GM18873 (cell line): ENCODE measurements around the gene MTRF1.

Experiments used
- ATAC-seq: cut with Tn5 transposase; IDR thresholded peaks from one replicate; pipeline ENCODE4 v1.9.1; 2021; ENCODE audit warnings: mild to moderate bottlenecking, moderate library complexity, moderate number of reproducible peaks; ENCODE audit not compliant: unreplicated experiment, low FRiP score

The MTRF1 gene, protein sequence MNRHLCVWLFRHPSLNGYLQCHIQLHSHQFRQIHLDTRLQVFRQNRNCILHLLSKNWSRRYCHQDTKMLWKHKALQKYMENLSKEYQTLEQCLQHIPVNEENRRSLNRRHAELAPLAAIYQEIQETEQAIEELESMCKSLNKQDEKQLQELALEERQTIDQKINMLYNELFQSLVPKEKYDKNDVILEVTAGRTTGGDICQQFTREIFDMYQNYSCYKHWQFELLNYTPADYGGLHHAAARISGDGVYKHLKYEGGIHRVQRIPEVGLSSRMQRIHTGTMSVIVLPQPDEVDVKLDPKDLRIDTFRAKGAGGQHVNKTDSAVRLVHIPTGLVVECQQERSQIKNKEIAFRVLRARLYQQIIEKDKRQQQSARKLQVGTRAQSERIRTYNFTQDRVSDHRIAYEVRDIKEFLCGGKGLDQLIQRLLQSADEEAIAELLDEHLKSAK

DNA sequence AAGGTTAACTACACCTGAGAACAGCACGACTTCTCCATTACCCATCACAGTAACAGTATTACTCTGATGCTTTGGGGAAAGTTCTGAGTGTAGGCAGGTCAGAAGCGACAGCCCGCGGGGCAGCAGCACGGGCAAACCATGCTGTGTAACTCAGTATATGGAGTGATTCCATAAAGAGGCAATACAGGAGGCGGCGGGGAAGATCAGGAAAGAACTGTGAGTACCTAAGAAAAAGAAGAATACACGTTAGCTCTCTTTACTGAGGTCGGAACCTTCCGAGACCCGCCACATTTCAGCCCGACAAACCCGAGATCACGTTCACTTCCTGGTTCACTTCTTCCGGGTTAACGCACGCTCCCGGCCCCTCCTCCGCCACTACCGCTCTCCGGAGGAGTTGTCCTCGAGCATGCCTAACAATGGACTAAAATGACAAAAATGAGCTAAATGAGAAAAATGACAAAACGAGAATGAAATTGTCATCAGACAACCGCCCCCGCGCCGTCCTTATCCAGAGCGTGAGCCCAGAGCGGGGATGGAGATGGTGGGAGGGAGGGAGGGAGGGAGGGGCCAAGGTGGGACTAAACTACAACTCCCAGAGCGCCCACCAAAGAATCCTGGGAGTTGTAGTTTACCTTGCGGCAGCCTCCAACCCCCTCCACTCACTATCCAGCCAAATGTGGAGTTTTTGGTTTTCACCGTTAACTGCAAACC is at the start of gene MTRF1:
TSS of gene MTRF1 (minus strand) at position 316 of the 711 bp plus-strand sequence. CDS start 2,669 bp downstream, outside the sequence.
- peak; percentile 91 for ATAC-seq

DNA sequence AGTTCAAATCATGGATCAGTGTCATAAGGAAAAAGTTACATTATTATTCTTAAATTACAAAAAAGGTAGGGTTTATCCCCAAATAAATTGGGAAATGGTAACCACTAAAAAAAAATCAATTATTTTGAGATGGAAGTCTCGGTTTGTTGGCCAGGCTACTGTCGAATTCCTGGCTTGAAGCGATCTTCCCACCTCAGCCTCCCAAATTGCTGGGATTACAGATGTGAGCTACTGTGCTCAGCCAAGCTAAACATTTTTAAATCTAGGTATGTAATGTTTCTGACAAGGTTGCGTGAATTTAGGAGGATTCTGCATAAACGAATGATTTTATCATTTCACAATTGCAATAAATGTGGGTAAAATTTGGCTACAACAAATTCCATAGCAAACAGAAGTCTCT is 49.7 kb upstream of the MTRF1 start:
- ATAC-seq: no peak

DNA sequence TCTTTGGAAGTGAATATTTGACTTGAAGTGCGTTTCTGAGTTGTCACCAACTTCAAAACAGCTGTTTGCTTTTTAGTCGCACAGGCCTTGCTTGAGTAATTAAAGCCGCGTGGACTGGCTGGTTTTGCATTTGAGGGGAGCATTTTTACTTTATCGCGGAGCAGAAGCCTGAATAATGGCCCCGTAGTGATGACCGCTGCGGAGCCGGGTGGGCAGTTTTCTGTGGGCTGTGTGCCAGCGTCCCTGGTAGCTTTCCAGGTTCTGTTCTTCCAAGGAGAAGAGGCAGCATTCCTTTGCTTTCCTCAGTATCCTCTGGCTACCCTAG is 48.8 kb upstream of the MTRF1 start:
- ATAC-seq: no peak

DNA sequence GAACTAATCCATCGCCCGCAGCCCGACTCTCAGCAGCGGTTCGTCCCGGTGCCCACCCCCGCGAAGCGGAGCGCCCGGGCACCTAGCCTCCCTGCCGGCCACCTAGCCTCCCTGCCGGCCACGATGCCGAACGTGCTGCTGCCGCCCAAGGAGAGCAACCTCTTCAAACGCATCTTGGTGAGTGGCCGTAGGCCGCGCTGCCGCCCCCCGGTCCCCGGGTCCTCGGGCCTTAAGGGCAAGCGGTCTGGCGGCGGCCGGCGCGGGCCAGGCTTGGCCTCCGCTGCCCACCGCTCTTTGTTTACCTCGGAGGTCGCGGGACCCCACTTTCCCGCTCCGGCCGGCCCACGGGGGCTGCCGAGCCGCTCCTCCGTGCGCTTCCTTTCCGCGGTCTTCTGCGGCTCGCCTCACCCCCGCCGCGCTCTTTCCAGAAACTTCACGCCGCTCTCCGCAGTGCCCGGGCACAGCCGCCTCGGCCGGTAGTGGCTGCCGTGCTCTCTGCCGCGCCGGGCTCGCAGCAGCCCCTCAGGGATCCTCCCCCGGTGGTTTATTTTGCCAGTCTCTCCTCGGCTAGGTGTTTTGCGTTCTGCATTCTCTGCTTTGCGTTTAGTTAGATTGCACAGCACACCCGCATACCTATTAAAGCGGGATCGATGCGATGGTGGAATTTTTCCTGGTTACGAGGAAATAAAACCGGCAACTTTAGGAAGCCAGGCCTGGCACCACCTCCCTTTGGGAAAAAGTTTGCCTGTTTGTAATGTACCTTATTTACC is 48.2 kb upstream of the MTRF1 start:
- peak; percentile 28 for ATAC-seq

DNA sequence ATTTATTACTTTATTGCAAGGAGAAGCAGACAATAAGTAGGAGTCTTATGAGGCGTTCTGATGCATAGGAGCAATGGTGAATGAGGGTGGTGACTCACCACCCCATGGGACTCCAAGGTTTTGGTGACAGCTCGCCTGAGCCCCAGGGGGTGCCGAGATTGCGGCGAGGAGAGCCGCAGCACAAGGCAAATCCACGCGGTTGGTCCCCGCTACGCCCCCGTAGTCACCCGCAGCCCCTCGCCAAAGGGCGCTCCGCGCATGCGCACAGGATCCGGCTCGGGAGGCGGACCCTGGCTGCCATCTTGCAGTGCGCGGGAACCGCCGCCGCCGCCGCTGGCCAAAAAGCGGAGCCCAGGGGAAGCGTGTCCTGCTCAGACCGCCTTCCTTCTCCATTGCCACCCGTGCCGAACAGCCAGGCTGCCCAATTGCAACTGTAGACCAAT is 47.6 kb upstream of the MTRF1 start, which contains the start of gene NAA16:
TSS of gene NAA16 (plus strand) at position 305 of the 443 bp plus-strand sequence. CDS start 262 bp downstream, outside the sequence.
- peak; percentile 56 for ATAC-seq

DNA sequence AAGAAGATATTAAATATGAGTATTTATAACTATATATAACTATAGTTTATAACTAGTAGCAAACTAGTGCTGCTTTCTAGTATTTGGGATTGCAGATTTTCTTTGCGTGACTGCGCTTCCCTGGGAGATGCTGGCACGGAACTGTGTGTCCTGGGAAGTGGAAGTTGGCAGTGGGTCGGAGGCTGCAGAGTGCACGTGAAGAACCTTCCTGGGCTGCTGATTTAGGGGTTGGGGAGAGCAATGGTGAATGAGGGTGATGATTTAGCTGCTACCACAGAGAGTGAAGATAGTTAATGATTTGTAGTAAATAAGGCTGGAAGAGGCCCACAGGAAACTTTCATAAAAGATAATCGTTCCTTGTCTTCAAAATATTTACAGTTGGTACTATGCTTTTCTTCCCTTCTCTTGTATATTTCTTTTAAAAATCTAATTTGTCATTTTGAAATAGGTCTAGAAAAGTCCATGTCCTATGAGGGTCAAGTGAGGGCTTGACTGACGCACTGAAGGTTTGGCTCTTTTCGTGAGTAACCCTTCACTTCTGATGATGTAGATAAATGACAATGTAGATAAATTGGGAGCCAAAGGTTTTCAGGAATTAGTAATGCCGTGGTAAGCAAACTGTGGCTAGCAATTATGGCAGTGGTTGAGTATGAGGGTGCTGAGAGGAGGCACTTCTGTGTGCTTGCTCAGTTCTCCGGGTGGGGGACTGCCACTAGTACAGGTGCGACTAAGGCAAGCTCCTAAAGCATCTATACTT is 44.7 kb upstream of the MTRF1 start:
- no peak for ATAC-seq

DNA sequence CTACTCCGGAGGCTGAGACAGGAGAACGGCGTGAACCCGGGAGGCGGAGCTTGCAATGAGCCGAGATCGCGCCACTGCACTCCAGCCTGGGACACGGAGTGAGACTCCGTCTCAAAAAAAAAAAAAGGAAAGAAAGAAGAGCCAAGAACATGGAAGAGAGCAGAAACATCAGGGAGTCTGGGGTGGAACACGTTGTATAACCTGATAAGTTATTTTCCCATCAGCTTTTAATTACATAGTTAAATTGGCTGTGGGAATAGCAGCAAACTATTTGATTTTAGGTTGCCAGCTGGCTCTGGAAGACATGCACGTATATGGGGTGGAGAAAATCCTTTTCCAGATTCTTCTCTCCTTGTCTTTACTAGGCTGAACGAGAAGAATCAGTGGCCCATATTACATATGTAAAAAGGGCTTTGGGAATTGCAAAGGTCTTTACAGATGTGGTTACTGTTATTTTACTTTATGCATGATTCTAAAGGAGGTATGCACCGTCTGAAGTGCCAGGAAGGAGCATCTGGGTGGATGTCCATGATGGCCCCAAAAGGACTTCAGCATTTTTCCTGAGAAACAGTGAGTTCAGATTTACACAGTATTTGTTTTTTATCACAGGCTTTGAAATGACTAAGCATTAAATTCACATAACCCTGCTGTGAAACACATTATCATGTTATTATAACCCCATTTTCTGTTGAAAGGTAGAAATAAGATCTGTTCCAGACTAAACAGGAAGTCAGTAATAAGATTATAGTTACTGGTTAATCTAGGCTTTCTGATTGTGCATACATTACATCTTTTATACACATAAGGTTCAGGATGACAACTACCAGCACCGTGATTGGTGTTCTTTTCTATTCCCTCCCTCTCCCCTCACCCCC is 43.1 kb upstream of the MTRF1 start:
- ATAC-seq: no peak

DNA sequence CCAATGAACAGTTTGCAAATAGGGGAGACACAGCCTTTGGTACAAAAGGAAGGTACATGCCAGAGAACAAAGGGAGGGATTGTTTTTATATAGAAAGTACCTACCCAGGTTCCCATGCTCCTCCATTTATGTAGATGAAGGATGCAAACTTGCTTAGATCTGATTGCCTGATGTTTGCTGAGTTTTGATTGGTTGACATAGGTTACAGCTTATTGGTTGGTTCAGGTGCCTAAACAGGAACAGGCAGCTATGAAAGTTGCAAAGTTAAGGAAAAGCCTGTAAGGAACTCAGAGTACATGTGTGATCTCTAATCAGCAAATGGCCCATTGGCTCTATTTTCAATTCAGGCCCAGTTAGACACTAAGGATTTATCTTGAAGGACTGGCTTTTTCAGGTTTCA is 41.2 kb upstream of the MTRF1 start:
- no peak for ATAC-seq

DNA sequence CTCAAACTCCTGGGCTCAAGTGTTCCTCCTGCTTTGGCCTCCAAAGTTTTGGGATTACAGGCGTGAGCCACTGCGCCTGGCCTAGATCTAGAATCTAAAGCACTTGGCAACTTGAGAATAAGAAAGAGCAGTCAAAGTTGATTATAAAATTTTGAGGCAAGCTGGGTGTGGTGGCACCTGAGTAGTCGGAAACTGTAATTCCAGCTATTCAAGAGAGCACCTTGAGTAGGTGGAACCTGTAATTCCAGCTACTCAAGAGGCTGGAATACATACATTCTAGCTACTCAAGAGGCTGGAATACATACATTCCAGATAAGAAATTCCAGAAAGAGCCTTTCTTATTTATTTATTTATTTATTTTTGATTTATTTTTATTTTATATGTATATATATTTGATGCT is 39.4 kb upstream of the MTRF1 start:
- no peak for ATAC-seq

DNA sequence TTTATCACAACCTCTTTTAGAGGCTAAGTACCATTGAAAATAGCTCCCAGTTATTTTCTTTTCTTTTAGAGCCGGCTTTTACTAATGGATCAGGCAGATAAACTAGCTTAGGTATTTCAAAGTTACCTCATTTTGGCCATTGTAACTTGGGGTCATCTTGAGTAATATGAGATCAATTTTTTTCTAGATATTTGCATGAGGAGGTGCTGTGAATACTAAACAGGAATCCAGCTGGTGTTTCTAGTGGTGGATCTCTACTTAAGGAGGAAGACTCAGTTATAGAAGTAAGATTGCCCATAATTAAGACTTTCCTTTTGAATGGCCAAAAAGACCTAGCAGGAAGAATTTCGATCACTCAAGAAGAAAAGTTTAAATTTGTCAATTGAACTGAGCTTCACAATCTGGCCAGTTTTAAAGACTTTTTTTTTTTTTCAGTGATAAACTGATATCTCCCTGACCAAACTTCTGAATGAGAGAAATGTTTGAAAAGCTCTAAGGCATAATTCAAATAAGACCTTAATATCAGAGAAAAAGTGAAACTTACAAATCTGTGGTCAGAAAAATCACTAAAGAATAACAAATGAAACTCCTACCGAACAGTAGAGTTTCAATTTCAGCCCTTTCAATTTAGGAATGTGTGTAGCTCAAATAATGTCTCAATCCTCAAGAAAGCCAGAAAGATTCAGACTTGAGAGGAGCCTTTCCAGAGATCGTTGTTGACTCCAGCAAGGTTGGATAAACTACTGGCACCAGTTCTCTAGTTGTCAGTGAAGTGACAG is 36.1 kb upstream of the MTRF1 start:
- no peak for ATAC-seq

DNA sequence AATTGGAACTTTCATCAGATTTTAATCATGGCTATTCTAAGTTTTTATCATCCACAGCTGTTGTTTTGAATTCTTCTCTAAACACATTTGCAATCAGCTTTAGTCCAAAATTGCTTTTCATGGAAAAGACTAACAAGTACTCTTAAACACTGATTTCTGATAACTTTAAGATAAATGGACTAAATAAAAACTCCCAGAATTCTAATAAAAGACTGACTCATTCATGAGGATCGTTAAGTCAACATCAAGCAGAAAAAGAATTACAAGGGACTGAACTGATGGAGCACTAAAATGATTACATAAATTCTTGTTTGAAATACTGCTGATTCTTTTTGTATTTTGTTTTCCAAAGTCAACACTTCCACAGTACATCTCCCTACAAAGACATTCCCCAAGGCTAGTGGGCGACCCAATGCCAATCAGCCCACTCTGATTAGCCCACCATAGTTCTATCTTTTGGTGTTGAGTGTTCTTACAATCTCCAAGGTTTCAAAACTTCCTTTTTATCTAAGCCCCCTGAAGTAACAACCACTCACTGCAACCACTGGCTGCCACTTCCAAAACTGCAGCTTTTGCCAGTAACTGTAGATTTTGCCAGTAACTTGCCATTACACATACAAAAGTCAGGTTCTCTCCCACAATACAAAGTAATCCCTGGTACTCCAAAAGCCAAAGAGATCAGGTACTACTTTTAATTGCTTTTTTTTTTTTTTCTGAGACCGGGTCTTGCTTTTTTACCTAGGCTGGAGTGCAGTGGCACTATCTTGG is 33.7 kb upstream of the MTRF1 start:
- no peak for ATAC-seq

DNA sequence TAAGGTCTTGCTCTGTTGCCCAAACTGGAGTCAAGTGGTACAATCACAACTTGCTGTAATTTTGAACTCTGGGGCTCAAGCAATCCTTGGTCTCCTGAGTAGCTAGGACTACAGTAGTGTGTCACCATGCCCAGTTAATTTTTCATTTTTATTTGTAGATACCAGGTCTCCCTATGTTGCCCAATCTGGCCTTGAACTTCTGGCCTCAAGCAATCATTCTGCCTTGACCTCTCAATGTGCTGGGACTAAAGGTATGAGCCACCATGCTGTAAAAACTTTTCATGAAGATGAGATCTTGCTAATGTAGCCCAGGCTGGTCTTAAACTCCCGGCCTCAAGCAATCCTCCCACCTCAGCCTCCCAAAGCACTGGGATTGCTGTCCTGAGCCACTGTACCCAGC is 32.6 kb upstream of the MTRF1 start:
- no peak for ATAC-seq

DNA sequence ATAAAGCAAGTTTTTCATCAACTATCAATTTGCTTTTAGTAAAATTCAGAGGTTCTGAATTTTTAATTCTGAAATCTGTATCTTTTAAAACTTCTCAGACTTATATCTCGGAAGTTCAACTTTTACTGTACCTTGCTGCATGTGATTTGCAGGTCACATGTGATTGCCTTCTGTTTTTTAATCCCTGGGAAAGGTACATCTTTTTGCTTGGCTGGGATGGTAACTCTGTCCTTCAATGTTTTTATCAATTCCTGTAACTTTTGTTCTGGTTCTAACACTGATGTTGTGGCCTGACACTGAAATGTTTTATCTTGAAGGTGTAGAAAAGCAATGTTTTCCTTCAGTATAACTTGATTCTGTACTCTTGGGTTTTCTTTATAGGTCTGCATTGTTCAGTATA is 31.5 kb upstream of the MTRF1 start:
- no peak for ATAC-seq

DNA sequence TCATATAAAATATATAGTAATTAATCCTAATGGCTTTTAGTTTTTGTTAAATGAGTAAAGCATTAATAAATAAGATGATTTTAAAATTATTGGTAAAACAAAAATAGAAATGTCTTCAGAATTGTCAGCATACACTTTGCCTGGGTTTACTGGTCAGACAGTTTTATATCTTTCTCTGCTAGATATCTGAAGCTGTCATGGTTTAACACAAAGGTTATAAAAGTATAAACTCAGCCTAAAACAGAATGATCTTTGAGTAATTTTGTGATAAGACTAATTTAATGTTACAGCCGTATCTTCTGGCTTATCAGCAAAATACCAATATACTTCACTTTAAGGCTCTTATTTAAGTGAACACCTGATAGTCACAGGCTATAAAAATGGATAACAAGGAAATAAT is 29.9 kb upstream of the MTRF1 start:
- ATAC-seq: no peak

DNA sequence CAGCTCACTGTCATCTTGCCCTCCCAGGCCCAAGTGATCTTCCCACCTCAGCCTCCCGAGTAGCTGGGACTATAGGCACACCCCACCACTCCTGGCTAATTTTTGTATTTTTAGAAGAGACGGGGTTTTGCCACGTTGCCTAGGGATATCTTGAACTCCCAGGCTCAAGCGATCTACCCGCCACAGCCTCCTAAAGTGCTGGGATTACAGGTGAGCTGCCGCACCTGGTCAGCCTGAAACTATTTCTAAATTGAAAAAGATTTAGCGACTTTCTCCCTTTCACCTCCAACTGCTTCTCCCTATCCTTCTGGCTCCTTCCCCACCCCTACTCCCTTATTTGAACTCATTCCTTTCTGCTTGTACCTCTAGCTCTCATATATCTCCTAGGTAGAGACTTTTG is 27.9 kb upstream of the MTRF1 start:
- ATAC-seq: no peak

DNA sequence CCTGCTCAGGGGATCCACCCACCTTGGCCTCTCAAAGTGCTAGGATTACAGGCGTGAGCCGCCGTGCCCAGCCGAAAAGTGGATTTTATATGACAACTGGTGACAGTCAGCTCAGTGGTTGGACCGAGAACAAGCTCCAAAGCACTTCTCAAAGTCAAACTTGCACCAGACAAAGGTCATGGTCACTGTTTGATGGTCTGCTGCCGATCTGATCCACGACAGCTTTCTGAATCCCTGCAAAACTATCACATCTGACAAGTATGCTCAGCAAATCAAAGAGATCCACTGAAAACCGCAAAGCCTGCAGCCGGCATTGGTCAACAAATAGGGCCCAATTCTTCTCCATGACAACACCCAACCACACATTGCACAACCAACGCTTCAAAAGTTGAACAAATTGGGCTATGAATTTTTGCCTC is 26.1 kb upstream of the MTRF1 start:
- ATAC-seq: no peak

DNA sequence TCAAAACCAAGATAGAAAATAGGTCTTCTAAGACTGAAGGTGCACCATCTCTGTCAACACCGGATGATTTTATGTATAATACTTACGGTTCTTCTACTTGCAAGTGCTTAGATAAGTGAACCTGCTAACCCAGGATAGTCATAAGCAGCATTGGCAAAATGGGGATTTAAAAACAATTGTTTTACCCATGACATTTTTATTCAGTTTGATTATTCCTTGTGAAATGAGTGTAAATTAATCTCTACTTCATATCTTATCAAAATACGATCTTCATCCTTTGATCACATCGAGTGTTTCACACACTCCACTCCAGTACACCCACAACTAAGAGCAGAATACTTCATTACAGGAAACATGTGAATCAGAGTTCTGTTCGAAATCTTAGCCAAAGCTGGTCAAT is 23.0 kb upstream of the MTRF1 start:
- ATAC-seq: no peak
